HepG2 (cell line): ENCODE results near the gene RHOT2. TPM values are rescaled to one million over a fixed set of nuclear protein-coding genes. Genes with fewer than 3 reads are reported as not detected.

Experiments
- ATAC-seq: fragments of 200-7000 bp; cut with Tn5 transposase; 3 replicates; pipeline ENCODE4 v1.9.1; 2020; ENCODE audit warnings: mild to moderate bottlenecking, moderate library complexity
- BruUV-seq: library from RNA; stranded (reverse); fragments of 400-500 nt; replicated peaks from 2 replicates; lab custom pipeline; 2021; lab: Mats Ljungman, UMichigan
- CTCF ChIA-PET: fragments of 300-600 bp; formaldehyde crosslinking; extraction: SDS; loops from one replicate; lab custom pipeline; 2021; ENCODE audit warnings: low total read pairs, inconsistent platforms, low intra/inter-chr PET ratio; lab: Yijun Ruan, JAX
- POLR2A ChIA-PET: fragments of 350-600 bp; sonication (Branson Sonifier 250); formaldehyde crosslinking; loops from one replicate; lab custom pipeline; 2020; ENCODE audit warnings: antibody characterized with exemption, inconsistent platforms; lab: Yijun Ruan, JAX
- DNase-seq: peaks from one replicate; pipeline ENCODE4 v3.0.0-alpha.2; 2015; ENCODE audit warnings: low spot score
- FAIRE-seq: peaks from 3 replicates; lab custom pipeline; 2011; peaks lifted over from hg19 to GRCh38; lab: Jason Lieb, UNC
- H2AFZ ChIP-seq: one replicate; pipeline ENCODE4 v1.6.1; 2011; ENCODE audit warnings: low read length, inconsistent platforms
- H3K27ac ChIP-seq: fragments of 300-600 bp; 3 replicates; pipeline ENCODE4 v1.8.0; 2011; ENCODE audit warnings: mixed run types, mild to moderate bottlenecking, mixed read lengths, low read length, inconsistent platforms; ENCODE audit not compliant: insufficient read depth; ENCODE audit errors: extremely low read length
- H3K27me3 ChIP-seq, 2 experiments: fragments of 200-600 bp in 1 of 2; 2 replicates in 1 of 2; 3 replicates in 1 of 2; pipeline versions ENCODE4 v1.6.0 to v1.8.0; 2011; ENCODE audit warnings: low read length in 2 of 2, mild to moderate bottlenecking in 2 of 2, moderate library complexity in 2 of 2, inconsistent platforms in 1 of 2; ENCODE audit not compliant: insufficient read depth in 2 of 2, control insufficient read depth in 1 of 2
- H3K36me3 ChIP-seq, 2 experiments: fragments of 200-600 bp in 1 of 2; replicated peaks in 1 of 2; 2 replicates in 1 of 2; 3 replicates in 1 of 2; pipeline versions ENCODE4 v1.5.1 to v1.8.0; 2011; ENCODE audit warnings: low read length in 2 of 2, inconsistent platforms in 1 of 2; ENCODE audit not compliant: insufficient read depth in 2 of 2, control insufficient read depth in 1 of 2
- H3K4me1 ChIP-seq: 2 replicates; pipeline ENCODE4 v1.5.1; 2012; ENCODE audit warnings: low read length, inconsistent platforms; ENCODE audit not compliant: insufficient read depth
- H3K4me2 ChIP-seq: 2 replicates; pipeline ENCODE4 v1.6.0; 2011; ENCODE audit warnings: low read depth, low read length, inconsistent platforms
- H3K4me3 ChIP-seq, 3 experiments: fragments of 200-600 bp in 1 of 3; sonication (generic), shearing (Covaris generic) in 1 of 3; replicated peaks in 1 of 3; 2 replicates each; pipeline ENCODE4 v1.5.1; 2011 to 2016; ENCODE audit warnings: low read length in 3 of 3, inconsistent platforms in 2 of 3, low read depth in 2 of 3, mild to moderate bottlenecking in 2 of 3, control low read depth in 1 of 3, mixed read lengths in 1 of 3; ENCODE audit not compliant: insufficient read depth in 1 of 3
- H3K79me2 ChIP-seq: one replicate; pipeline ENCODE4 v1.6.1; 2011; ENCODE audit warnings: low read length, inconsistent platforms; ENCODE audit not compliant: insufficient read depth
- H3K9ac ChIP-seq: 2 replicates; pipeline ENCODE4 v1.6.0; 2011; ENCODE audit warnings: mild to moderate bottlenecking, low read depth, low read length, inconsistent platforms; ENCODE audit not compliant: insufficient read depth
- H3K9me3 ChIP-seq: 2 replicates; pipeline ENCODE4 v1.5.1; 2012; ENCODE audit warnings: mild to moderate bottlenecking, low read length
- H4K20me1 ChIP-seq: 2 replicates; pipeline ENCODE4 v1.6.0; 2011; ENCODE audit warnings: inconsistent platforms, mild to moderate bottlenecking, low read length, moderate library complexity; ENCODE audit not compliant: insufficient read depth
- AGO2 ChIP-seq: fragments of 200-400 bp; formaldehyde crosslinking; optimal IDR thresholded peaks from 2 replicates; pipeline ENCODE3; 2017; ENCODE audit warnings: mild to moderate bottlenecking, low read depth, low read length, moderate library complexity
- HMG20A ChIP-seq: IDR thresholded peaks from 2 replicates; pipeline ENCODE4 v1.6.1; 2016; ENCODE audit warnings: borderline replicate concordance
- NFYC ChIP-seq: IDR thresholded peaks from 2 replicates; pipeline ENCODE4 v1.6.1; 2016; ENCODE audit warnings: missing genetic modification reagents, missing compliant biosample characterization
- NRL ChIP-seq: sonication (generic); formaldehyde crosslinking; IDR thresholded peaks from 2 replicates; pipeline ENCODE4 v1.5.0; 2020; ENCODE audit warnings: missing genetic modification reagents, mild to moderate bottlenecking, moderate library complexity, borderline replicate concordance
- PAXIP1 ChIP-seq: sonication (generic); formaldehyde crosslinking; conservative IDR thresholded peaks from 2 replicates; pipeline ENCODE4 v1.4.0; 2020; ENCODE audit warnings: mild to moderate bottlenecking, missing genetic modification reagents, moderate library complexity
- POLR2A ChIP-seq, 2 experiments: IDR thresholded peaks; 2 replicates each; pipeline ENCODE4 v1.6.1; 2011; ENCODE audit warnings: low read depth in 2 of 2, low read length in 2 of 2, mild to moderate bottlenecking in 1 of 2, moderate library complexity in 1 of 2; ENCODE audit not compliant: insufficient read depth in 1 of 2
- RBFOX2 ChIP-seq: fragments of 200-400 bp; formaldehyde crosslinking; IDR thresholded peaks from 2 replicates; pipeline ENCODE4 v1.6.1; 2017; ENCODE audit warnings: low read depth, mild to moderate bottlenecking, low read length
- RELA ChIP-seq: sonication (generic); formaldehyde crosslinking; IDR thresholded peaks from 2 replicates; pipeline ENCODE4 v1.4.0; 2020; ENCODE audit warnings: missing genetic modification reagents
- SSRP1 ChIP-seq: IDR thresholded peaks from 2 replicates; pipeline ENCODE4 v1.6.1; 2016; ENCODE audit warnings: control low read depth
- ZFYVE20 ChIP-seq: sonication (generic); formaldehyde crosslinking; IDR thresholded peaks from 2 replicates; pipeline ENCODE4 v1.8.0; 2023; ENCODE audit warnings: low read depth, mild to moderate bottlenecking, moderate library complexity, missing genetic modification reagents, borderline replicate concordance
- ZNF124 ChIP-seq: sonication (generic); formaldehyde crosslinking; IDR thresholded peaks from 2 replicates; pipeline ENCODE4 v1.4.0; 2020; ENCODE audit warnings: missing genetic modification reagents
- ZNF570 ChIP-seq: sonication (generic); formaldehyde crosslinking; IDR thresholded peaks from 2 replicates; pipeline ENCODE4 v1.4.0; 2020; ENCODE audit warnings: mild to moderate bottlenecking, missing genetic modification reagents, borderline replicate concordance
- WGBS: methylation state at CpG from one replicate; pipeline ENCODE4 v1.1.6; 2017; ENCODE audit warnings: low lambda C conversion rate; 5-methylcytosine and 5-hydroxymethylcytosine counted together
- in situ Hi-C: cut with HindIII; loops from 2 replicates; pipeline ENCODE4 v1.10.0; 2017; ENCODE audit warnings: low pct_unique_long_range_greater_than_20kb; ENCODE audit not compliant: extremely low pct_ligation_motif_present
- intact Hi-C: fragments of 100-400 bp; cut with micrococcal nuclease; formaldehyde crosslinking; loops from one replicate; pipeline ENCODE4 v1.10.0; 2022; ENCODE audit not compliant: unreplicated experiment
- polyA plus RNA-seq, 8 experiments: library from polyadenylated mRNA; depleted of rRNA in 3 of 8; stranded (reverse) in 7 of 8; unstranded in 1 of 8; fragments of >200 nt; fragmentation: Illumina TruSeq in 4 of 8; extraction: Trizol in 4 of 8; gene quantifications; 2 replicates each; pipeline versions ENCODE4 v1.2.1 to v1.2.3, GENCODE V29; 2011 to 2016; ENCODE audit warnings: low read depth in 4 of 8, missing spikeins in 1 of 8, mixed read lengths in 1 of 8; ENCODE audit not compliant: insufficient read depth in 1 of 8
- total RNA-seq, 5 experiments: library from RNA; depleted of rRNA; stranded (reverse); fragments of >200 nt; fragmentation: Illumina TruSeq; extraction: Trizol; gene quantifications; 2 replicates each; pipeline ENCODE4 v1.2.3, GENCODE V29; 2016; ENCODE audit warnings: low read depth in 1 of 5

The RHOT2 gene
- total and polyA plus RNA-seq, 2 of the 13 experiments (the other 11 are each of a cell fraction or from before 2014, with no cell fraction given): 63.6 to 76.9 TPM

GRCh38 chr16:684961-685696 lies 17.2 kb downstream of the RHOT2 start:
- 97% methylated on average over 45 of the region's 61 CpGs for WGBS
- H3K4me1 ChIP-seq: peaks cover 26% of the 10 kb centered on the region
- no peak overlapping the region for H3K9ac ChIP-seq
- no TSS peak for BruUV-seq
- ATAC-seq: no peak
- intact Hi-C loops: no loop called here
- H4K20me1 ChIP-seq: 0 out of 2 replicates have a peak, but pooled peaks cover 3% of the 10 kb centered on the region
- no peak overlapping the region for H2AFZ ChIP-seq
- TF ChIP-seq SSRP1 (CRISPR knock-in tag) (0 out of 2 replicates have a peak, but pooled peaks have one; percentile 57), RBFOX2 (peak; percentile 62), AGO2 (peak; percentile 60), POLR2A (IDR thresholded peaks at IDR 0.05; ENCODE audit: insufficient read depth in 1 of 2, low read depth in 2 of 2, low read length in 2 of 2) (peak in 1 of 2 experiments; percentile 36; a peak in 2 of 4 replicates), ZNF570 (CRISPR knock-in tag) (no peak), ZFYVE20 (no peak)
- TF ChIP-seq, all 625 proteins: peak for 4
- Histone ChIP-seq H3K9me3 (no peaks in the 10 kb centered on the region), H3K4me2 (no peak overlapping the region), H3K4me3 (no peak overlapping the region), H3K27ac (no peak overlapping the region), H3K79me2 (peaks cover 18% of the 10 kb centered on the region), H3K27me3 (no peaks in the 10 kb centered on the region; a peak in 1 of 5 replicates), H3K36me3 (peaks cover 11 to 20% of the 10 kb centered on the region in 2 experiments; a peak in 4 of 5 replicates)
- no peak for DNase-seq
- in situ Hi-C loops: no loop called here
- FAIRE-seq: no peak
- ChIA-PET CTCF (interaction anchor here (1.1 to 1.5 kb wide), 2 partner anchors 17 to 74 kb away, joined by 3 to 4 read pairs; partner anchors contain the start of gene RHOT2), POLR2A (no interaction called here)

GRCh38 chr16:685967-686366 lies 18.0 kb downstream of the RHOT2 start:
- 71% methylated on average over 8 of the region's 10 CpGs for WGBS
- Histone ChIP-seq H3K4me2 (no peak overlapping the region), H3K9ac (no peak overlapping the region), H3K27ac (no peak overlapping the region), H3K4me3 (no peak overlapping the region), H3K27me3 (no peaks in the 10 kb centered on the region; a peak in 1 of 5 replicates), H3K36me3 (peaks cover 11 to 20% of the 10 kb centered on the region in 2 experiments; a peak in 4 of 5 replicates), H3K9me3 (no peaks in the 10 kb centered on the region), H3K4me1 (peaks cover 31% of the 10 kb centered on the region), H3K79me2 (peaks cover 15% of the 10 kb centered on the region), H2AFZ (no peak overlapping the region), H4K20me1 (0 out of 2 replicates have a peak, but pooled peaks cover 3% of the 10 kb centered on the region)
- ATAC-seq (peak; percentile 63), FAIRE-seq (no peak), DNase-seq (peak; percentile 41)
- intact Hi-C loops (no loop called here), in situ Hi-C loops (no loop called here)
- CTCF ChIA-PET: interaction anchor here (1.1 to 1.5 kb wide), 2 partner anchors 18 to 75 kb away, joined by 3 to 4 read pairs; partner anchors contain the start of gene RHOT2
- POLR2A ChIA-PET: interaction anchor here (1.2 kb wide), 1 partner anchor 34 kb away, joined by 3 read pairs; the partner anchor contains the start of gene ANTKMT
- BruUV-seq: no TSS peak
- TF ChIP-seq HMG20A (no peak), PAXIP1 (CRISPR knock-in tag) (no peak), ZNF124 (no peak), NRL (CRISPR knock-in tag) (no peak), RELA (no peak), NFYC (CRISPR knock-in tag) (no peak)
